Caco-2 (cell line): Measurements from ENCODE around the gene C1orf21. TPM values are rescaled to one million over a fixed set of nuclear protein-coding genes. Genes with fewer than 3 reads are reported as not detected.

ENCODE experiments used
- BruUV-seq: library from RNA; stranded (reverse); fragments of 400-500 nt; replicated peaks from 2 replicates; lab custom pipeline; 2021; lab: Mats Ljungman, UMichigan
- CTCF ChIA-PET: fragments of 300-600 bp; sonication (Branson Sonifier 250); formaldehyde crosslinking; loops from one replicate; lab custom pipeline; 2022; ENCODE audit warnings: antibody characterized with exemption; lab: Charles Lee
- POLR2A ChIA-PET: fragments of 300-600 bp; sonication (Branson Sonifier 250); formaldehyde crosslinking; loops from one replicate; lab custom pipeline; 2022; ENCODE audit warnings: antibody characterized with exemption; lab: Charles Lee
- DNase-seq, 2 experiments: peaks; one replicate each; pipeline versions ENCODE4 v3.0.0 to v3.0.0-alpha.2; 2020 to 2022
- H3K27me3 ChIP-seq: replicated peaks from 2 replicates; pipeline ENCODE4 v1.6.0; 2011; ENCODE audit warnings: low read length; ENCODE audit not compliant: control insufficient read depth, insufficient read depth
- H3K36me3 ChIP-seq: 2 replicates; pipeline ENCODE4 v1.5.1; 2011; ENCODE audit warnings: low read length; ENCODE audit not compliant: control insufficient read depth, insufficient read depth
- H3K4me1 ChIP-seq: fragments of 250-450 bp; sonication (Bioruptor Pico); 2 replicates; pipeline ENCODE4 v1.5.1; 2020; ENCODE audit warnings: mild to moderate bottlenecking
- H3K4me3 ChIP-seq: 2 replicates; pipeline ENCODE4 v1.5.1; 2011; ENCODE audit warnings: low read depth, mild to moderate bottlenecking, control low read depth, low read length
- H3K9me3 ChIP-seq: fragments of 250-450 bp; sonication (Bioruptor Pico); 2 replicates; pipeline ENCODE4 v1.5.1; 2020; ENCODE audit warnings: mild to moderate bottlenecking, moderate library complexity
- H3K27ac Mint-ChIP-seq: one replicate; pipeline ENCODE4 v1.8.0; 2022; ENCODE audit warnings: mixed read lengths; ENCODE audit not compliant: unreplicated experiment
- H3K27me3 Mint-ChIP-seq: one replicate; pipeline ENCODE4 v1.8.0; 2022; ENCODE audit warnings: mixed read lengths; ENCODE audit not compliant: insufficient read depth, unreplicated experiment
- H3K36me3 Mint-ChIP-seq: one replicate; pipeline ENCODE4 v1.8.0; 2022; ENCODE audit warnings: mild to moderate bottlenecking, mixed read lengths; ENCODE audit not compliant: insufficient read depth, unreplicated experiment
- H3K4me1 Mint-ChIP-seq: one replicate; pipeline ENCODE4 v1.8.0; 2022; ENCODE audit warnings: low read depth, mixed read lengths; ENCODE audit not compliant: unreplicated experiment
- H3K4me3 Mint-ChIP-seq: one replicate; pipeline ENCODE4 v1.8.0; 2022; ENCODE audit warnings: mild to moderate bottlenecking, moderate library complexity, mixed read lengths; ENCODE audit not compliant: unreplicated experiment
- H3K9me3 Mint-ChIP-seq: one replicate; pipeline ENCODE4 v1.8.0; 2022; ENCODE audit warnings: mixed read lengths; ENCODE audit not compliant: unreplicated experiment
- intact Hi-C: fragments of 100-400 bp; cut with micrococcal nuclease; formaldehyde crosslinking; loops from one replicate; pipeline ENCODE4 v1.10.0; 2022; ENCODE audit not compliant: unreplicated experiment
- total RNA-seq: library from RNA; stranded (reverse); gene quantifications from 2 replicates; pipeline ENCODE4 v1.2.3, GENCODE V29; 2022
- TF ChIP-seq, protein P1 (sequence below), 2 experiments: fragments of 200-600 bp in 1 of 2; IDR thresholded peaks; 1 replicate in 1 of 2; 2 replicates in 1 of 2; pipeline versions ENCODE4 v1.5.1 to v1.8.0; 2011 to 2022; ENCODE audit warnings: antibody characterized with exemption in 1 of 2, control low read depth in 1 of 2, inconsistent platforms in 1 of 2, low read depth in 1 of 2, low read length in 1 of 2, mild to moderate bottlenecking in 1 of 2, moderate library complexity in 1 of 2; ENCODE audit not compliant: insufficient read depth in 1 of 2, severe bottlenecking in 1 of 2, unreplicated experiment in 1 of 2

The C1orf21 gene
- total RNA-seq, 1 experiment from 2014 or later, result 0.82 TPM

DNA sequence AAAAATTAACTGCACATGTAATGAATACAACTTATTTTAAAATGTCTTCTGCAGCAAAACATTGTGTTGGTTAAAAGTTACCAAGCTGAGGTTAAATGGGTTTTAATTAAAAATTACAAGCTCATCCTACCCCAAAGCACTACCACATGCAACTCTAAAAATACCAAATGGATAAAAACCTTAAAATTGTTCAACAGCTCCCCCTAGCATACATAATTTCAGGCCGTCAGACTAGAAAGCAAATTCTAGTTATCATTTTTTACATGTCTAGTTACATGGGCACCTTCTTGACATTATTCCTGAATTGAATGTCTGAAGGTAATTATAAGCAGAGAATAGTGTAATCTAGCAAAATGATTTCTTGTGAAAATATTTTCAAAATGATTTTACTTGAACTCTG is 176.5 kb downstream of the C1orf21 start:
- intact Hi-C loops, result loop anchor here (10.0 kb wide), 1 partner anchor 489 kb away; no protein-coding TSS in a partner anchor
- peaks cover 2% of the 10 kb centered on the region for H3K27me3 Mint-ChIP-seq
- no peaks in the 10 kb centered on the region for H3K4me1 Mint-ChIP-seq
- H3K27ac Mint-ChIP-seq, result no peak overlapping the region
- Histone ChIP-seq H3K9me3 (no peaks in the 10 kb centered on the region), H3K27me3 (no peaks in the 10 kb centered on the region), H3K36me3 (no peaks in the 10 kb centered on the region), H3K4me1 (no peaks in the 10 kb centered on the region), H3K4me3 (no peak overlapping the region)
- ChIA-PET POLR2A (no interaction called here), CTCF (interaction anchor here (0.5 to 0.9 kb wide), 2 partner anchors 176 to 184 kb away, joined by 3 to 4 read pairs; partner anchors contain the start of gene C1orf21)
- H3K36me3 Mint-ChIP-seq, result no peaks in the 10 kb centered on the region
- BruUV-seq, result no TSS peak
- TF ChIP-seq, protein P1, sequence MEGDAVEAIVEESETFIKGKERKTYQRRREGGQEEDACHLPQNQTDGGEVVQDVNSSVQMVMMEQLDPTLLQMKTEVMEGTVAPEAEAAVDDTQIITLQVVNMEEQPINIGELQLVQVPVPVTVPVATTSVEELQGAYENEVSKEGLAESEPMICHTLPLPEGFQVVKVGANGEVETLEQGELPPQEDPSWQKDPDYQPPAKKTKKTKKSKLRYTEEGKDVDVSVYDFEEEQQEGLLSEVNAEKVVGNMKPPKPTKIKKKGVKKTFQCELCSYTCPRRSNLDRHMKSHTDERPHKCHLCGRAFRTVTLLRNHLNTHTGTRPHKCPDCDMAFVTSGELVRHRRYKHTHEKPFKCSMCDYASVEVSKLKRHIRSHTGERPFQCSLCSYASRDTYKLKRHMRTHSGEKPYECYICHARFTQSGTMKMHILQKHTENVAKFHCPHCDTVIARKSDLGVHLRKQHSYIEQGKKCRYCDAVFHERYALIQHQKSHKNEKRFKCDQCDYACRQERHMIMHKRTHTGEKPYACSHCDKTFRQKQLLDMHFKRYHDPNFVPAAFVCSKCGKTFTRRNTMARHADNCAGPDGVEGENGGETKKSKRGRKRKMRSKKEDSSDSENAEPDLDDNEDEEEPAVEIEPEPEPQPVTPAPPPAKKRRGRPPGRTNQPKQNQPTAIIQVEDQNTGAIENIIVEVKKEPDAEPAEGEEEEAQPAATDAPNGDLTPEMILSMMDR (IDR thresholded peaks at IDR 0.05; ENCODE audit: insufficient read depth in 1 of 2, low read depth in 1 of 2, low read length in 1 of 2, severe bottlenecking in 1 of 2, unreplicated experiment in 1 of 2), result peak in 1 of 2 experiments; percentile 30
- peak in 1 of 2 experiments; percentile 9 for DNase-seq
- H3K9me3 Mint-ChIP-seq, result no peaks in the 10 kb centered on the region
- no peak overlapping the region for H3K4me3 Mint-ChIP-seq

DNA sequence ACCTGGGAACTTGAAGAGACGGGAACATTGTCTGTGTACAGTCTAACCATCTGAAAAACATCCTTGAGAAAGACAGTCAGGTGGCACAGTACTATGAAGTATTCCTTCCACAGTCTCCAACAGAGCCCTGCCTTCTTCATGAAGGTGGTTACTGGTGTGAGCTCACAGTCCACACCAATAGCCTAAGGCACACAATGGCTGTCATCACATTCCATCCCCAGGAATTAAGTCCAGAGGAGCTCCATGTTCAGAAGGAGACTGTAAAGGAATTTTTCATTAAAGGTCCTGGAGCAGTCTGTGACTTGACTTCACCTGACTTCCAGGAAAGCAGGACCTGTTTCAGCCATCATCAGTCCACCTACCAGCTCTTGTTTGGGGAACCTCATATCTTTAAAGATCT is 180.2 kb downstream of the C1orf21 start:
- Histone ChIP-seq H3K9me3 (no peaks in the 10 kb centered on the region), H3K27me3 (no peaks in the 10 kb centered on the region), H3K4me1 (no peaks in the 10 kb centered on the region), H3K4me3 (no peak overlapping the region), H3K36me3 (no peaks in the 10 kb centered on the region)
- Mint-ChIP-seq H3K27ac (no peak overlapping the region), H3K4me3 (no peak overlapping the region), H3K36me3 (no peaks in the 10 kb centered on the region), H3K9me3 (no peaks in the 10 kb centered on the region), H3K4me1 (no peaks in the 10 kb centered on the region), H3K27me3 (peaks cover 2% of the 10 kb centered on the region)
- BruUV-seq, result no TSS peak
- no peak for DNase-seq
- TF ChIP-seq, protein P1 (IDR thresholded peaks at IDR 0.05; ENCODE audit: insufficient read depth in 1 of 2, low read depth in 1 of 2, low read length in 1 of 2, severe bottlenecking in 1 of 2, unreplicated experiment in 1 of 2), result no peak
- ChIA-PET CTCF (no interaction called here), POLR2A (no interaction called here)
- intact Hi-C loops, result loop anchor here (5.0 to 10.0 kb wide), 2 partner anchors 492 to 870 kb away; no protein-coding TSS in a partner anchor

DNA sequence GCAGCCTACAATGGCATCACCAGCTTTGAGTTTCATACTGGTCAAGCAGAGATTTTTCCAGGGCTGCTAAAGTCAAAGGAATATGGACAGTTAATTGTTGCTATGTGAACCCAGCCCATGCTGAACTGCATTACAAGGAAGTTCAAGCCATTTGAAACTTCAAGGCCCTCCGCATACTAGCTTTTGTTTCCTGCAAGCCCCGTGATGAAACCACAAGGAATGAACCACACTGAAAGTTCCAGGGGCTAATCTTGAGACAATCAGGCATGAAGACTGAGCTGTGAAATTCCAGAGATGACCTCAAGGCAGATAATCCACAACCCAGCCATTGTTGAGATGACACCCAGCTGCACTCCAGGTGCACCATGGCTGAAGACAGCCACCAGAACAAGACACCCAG is 180.8 kb downstream of the C1orf21 start:
- Histone ChIP-seq H3K4me1 (no peaks in the 10 kb centered on the region), H3K36me3 (no peaks in the 10 kb centered on the region), H3K4me3 (no peak overlapping the region), H3K27me3 (no peaks in the 10 kb centered on the region), H3K9me3 (no peaks in the 10 kb centered on the region)
- no peaks in the 10 kb centered on the region for H3K9me3 Mint-ChIP-seq
- CTCF ChIA-PET, result no interaction called here
- intact Hi-C loops, result loop anchor here (5.0 to 10.0 kb wide), 2 partner anchors 493 to 870 kb away; no protein-coding TSS in a partner anchor
- H3K36me3 Mint-ChIP-seq, result no peaks in the 10 kb centered on the region
- POLR2A ChIA-PET, result no interaction called here
- H3K27me3 Mint-ChIP-seq, result no peaks in the 10 kb centered on the region
- H3K4me3 Mint-ChIP-seq, result no peak overlapping the region
- H3K4me1 Mint-ChIP-seq, result no peaks in the 10 kb centered on the region
- no peak for DNase-seq
- no peak overlapping the region for H3K27ac Mint-ChIP-seq
- BruUV-seq, result no TSS peak
- TF ChIP-seq, protein P1 (IDR thresholded peaks at IDR 0.05; ENCODE audit: insufficient read depth in 1 of 2, low read depth in 1 of 2, low read length in 1 of 2, severe bottlenecking in 1 of 2, unreplicated experiment in 1 of 2), result no peak
